GM15510 (cell line): ENCODE data around the gene ZCCHC24.

ENCODE experiments used
- POLR2A ChIP-seq: IDR thresholded peaks from 3 replicates; pipeline ENCODE4 v1.6.1; 2011; ENCODE audit warnings: borderline replicate concordance; ENCODE audit not compliant: insufficient read length; ENCODE audit errors: extremely low read depth

ZCCHC24 gene

DNA sequence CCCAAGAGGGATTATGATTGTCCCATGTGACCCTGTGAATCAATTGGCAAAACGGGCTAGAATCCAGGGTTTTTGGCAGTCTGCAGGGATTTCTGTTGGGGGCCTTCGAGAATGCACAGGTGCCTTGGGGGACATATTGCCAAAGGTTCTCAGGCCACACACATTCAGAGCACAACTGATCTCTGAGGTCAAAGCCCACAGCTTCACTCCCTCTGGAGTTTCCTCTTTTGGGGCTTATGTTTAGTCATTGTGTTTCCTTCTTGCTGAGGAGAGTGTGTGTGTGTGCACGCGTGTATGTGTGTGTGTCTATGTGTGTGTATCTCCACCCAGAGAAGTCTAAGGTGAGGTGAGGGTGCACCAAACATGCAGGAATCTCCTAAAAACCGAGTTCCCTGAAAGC is 89.3 kb downstream of the ZCCHC24 start:
- TF ChIP-seq POLR2A = no peak

DNA sequence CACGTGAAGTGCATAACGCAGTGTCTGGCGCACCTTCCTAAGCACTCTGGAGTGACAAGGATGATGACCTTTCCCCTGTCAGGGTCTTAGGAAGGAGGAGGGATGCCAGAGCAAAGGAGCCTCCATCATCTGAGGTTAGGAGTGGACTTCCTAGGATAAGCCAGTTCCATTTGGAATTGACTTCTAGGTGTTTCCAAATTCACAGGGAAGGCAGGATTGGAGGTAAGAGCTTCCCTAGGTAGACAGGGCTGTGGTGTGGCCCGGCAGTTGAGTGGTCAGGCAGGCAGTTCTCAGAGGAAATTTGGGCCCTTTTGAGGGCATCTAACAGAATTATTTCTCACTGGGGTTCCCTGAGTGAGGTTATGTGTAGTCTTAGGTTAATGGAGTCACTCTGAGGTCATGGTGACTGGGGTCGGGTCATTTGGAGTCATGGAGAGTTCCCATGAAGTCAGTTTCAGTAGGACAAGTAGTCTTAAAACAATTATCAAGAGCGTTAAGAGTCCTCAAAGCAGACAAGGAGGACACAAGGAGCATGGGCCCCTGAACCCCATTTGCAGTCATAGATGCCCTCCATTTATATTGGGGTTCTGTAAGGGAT is 89.9 kb downstream of the ZCCHC24 start:
- TF ChIP-seq POLR2A = no peak

DNA sequence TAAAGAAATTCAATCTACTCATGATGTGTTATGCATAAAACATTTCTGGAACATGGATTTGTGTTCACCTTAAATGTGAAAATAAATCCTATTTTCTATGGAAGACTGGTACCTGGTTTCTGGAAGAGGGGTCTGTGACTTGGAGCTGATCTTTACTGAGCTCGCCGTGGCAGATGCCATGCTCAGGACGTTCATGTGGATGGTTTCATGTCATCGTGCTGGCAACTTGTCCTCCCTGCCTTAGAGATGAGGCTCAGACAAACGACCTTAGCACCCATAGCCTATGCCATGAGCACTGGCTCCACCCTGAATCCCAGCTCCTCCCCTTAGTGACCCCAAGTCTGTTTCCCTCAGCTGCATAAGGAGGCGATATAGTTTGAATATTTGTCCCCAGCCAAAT is 90.8 kb downstream of the ZCCHC24 start:
- no peak for TF ChIP-seq POLR2A

- no peak for TF ChIP-seq POLR2A
Observed at GRCh38 chr10:79354141-79354540, 91.3 kb downstream of the ZCCHC24 start.

GRCh38 chr10:79353726-79354125 is 91.7 kb downstream of the ZCCHC24 start:
- TF ChIP-seq POLR2A = no peak

DNA sequence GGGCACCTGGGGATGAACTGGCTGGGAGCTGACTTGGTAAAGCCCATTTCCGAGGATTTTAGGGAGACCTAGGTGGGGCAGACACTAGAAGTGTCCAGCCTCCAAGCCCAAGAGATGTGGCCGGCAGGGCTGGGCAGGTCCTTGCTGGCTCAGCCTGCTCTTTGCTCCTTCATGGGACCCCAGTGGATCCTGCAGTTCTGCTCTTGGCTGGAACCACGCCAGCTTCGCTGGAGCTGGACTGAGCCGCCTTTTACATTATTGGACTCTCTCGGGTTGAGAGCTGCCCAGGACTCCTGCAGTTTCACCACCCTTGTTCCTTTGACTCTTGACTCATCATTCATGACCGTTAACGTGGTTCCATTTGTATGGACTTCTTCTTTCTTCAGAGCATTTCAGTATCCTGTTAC is 92.4 kb downstream of the ZCCHC24 start:
- no peak for TF ChIP-seq POLR2A

DNA sequence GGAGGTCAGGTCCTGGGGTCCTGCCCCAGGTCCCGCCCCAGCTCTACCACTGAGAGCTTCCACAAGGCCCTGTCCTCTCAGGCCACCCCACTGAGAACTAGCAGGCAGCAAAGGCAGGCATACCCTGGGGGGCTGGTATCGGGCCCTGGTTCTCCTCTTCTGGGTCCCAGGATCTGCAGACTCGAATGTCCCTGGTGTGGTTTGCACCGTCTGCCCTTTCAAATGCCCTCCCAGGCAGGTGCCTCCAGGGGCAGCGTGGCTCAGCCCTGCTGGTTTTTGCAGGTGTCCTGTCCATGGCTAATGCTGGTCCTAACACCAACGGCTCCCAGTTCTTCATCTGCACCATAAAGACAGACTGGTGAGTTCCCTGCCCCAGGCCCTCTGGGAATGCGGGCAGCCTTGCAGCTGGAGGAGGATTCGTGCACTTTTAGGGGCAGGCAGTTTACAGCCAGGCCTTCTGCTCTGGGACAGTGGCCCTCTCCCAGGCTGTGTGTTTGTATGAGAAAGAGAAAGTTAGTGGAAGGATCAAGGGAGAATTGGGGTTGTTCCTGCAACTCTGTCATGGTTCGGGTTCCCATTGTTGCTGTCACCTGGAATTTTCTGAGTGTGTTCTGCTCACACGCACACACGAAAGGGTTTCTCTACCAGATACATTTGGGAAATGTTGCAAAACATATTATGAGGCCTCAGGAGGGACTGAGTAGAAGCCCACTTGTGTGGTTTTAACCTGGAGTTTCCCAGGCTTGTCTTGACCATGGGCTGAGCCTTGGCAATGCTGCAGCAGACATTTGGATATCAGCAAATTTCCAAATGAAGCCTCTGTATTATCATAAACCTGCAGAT is 93.2 kb downstream of the ZCCHC24 start:
- no peak for TF ChIP-seq POLR2A

DNA sequence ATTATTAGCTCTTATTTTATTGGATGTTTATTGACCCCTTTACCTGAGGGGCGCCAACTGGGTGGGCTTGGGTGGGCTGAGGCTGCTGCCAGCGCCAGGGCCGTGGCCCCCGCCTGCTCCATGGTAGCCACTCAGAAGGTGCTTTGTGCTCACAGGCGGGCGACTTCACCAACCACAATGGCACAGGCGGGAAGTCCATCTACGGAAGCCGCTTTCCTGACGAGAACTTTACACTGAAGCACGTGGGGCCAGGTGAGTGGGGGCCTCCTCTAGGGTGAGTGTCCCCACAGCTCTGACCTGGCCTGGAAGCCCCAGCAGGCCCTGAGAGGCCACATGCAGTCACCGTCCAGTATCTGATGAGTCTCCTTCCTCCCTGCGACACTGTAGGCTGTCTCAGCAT is 94.1 kb downstream of the ZCCHC24 start:
- TF ChIP-seq POLR2A = no peak

DNA sequence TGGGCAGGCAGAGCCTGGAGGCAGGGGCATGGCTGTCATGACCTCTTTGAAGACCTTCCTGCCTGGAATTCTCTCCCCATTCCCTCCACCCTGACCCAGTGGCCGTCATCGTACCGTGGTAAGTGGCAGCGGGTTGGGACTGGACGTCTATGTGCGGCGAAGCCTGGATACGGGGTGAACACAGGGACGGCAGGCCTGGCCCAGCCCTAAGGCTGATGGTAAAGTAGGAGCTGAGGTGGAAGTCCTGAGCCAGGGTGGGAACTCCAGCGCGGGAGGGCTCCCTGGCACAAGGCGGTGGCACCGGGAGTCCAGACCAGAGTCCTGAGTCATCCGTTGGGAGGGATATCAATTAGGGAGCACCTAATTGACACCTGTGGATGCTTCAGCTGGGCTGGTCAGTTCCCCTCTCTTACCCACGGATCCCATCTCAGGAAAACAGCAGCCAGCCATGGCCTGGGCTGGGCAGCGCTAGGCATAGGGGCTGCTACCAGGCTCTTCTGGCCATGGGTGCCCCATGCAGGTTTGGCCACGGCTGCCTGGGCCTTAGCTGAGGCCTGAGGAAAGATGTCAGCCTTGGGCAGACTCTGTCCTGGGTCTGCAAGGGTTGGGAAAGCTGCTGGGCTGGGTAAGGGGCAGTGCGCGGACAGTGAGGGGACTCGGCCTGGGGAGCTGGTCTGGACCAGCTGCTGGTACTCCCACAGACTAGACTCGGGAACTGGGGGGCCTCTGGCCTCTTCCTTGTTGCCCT is 94.8 kb downstream of the ZCCHC24 start:
- no peak for TF ChIP-seq POLR2A

GRCh38 chr10:79349766-79350406 is 95.5 kb downstream of the ZCCHC24 start:
- TF ChIP-seq POLR2A = no peak

DNA sequence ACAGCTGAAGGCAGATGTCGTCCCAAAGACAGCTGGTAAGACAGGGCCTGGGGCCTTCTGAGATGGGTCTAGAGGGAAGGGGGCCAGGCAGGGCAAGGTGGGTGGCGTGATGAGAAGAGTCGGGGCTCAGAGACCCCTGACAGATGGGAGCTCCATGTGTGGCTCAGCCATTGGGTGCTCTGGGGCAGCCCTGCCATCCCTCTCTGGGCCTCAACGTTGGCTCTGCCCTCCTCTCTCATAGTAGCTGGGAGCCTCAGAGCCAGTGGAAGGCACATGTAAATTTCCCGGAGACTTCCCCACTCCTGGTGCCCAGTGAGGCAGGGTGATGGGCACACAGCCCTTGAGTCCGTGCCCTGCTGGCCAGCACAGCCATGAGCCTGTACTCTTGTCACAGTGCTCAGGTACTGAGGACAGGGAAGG is 96.3 kb downstream of the ZCCHC24 start:
- no peak for TF ChIP-seq POLR2A

GRCh38 chr10:79348640-79348988 is 96.8 kb downstream of the ZCCHC24 start:
- TF ChIP-seq POLR2A = no peak

DNA sequence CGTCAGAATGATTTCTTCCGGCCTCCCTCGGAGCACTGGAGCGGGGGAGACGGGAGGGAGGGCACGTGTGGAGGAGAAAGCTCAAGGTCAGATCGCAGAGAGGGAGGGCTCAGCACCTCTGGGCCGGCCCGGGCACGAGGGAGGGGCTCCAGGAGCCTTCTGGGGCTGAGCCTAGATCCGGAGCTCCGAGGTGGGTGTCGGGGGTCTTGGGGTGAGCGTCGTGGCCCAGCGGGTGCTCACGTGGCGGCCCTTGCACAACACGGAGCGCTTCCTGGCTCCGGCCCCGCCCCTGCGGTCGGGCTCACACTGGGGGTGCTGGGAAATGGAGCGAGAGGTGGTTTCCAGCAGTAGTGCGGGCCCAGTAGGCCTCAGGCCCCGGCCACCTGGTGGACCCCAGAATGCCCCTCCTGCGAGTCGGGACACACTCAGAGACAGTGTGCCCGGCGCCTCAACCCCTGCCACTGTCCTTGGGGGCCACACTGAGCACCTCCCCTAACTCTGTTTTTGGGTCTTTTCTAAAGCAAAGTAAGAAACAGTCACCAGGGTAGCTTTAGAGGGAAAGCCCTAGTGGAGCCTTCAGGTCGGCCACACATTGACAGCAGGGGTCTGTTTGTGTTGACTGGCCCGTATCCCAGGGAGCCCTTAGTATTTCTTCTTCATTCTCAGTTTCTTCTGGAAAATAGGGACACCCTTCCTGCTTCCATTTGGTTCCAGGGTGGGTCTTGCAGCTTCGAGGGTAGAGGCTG is 97.4 kb downstream of the ZCCHC24 start:
- TF ChIP-seq POLR2A = peak; percentile 40

DNA sequence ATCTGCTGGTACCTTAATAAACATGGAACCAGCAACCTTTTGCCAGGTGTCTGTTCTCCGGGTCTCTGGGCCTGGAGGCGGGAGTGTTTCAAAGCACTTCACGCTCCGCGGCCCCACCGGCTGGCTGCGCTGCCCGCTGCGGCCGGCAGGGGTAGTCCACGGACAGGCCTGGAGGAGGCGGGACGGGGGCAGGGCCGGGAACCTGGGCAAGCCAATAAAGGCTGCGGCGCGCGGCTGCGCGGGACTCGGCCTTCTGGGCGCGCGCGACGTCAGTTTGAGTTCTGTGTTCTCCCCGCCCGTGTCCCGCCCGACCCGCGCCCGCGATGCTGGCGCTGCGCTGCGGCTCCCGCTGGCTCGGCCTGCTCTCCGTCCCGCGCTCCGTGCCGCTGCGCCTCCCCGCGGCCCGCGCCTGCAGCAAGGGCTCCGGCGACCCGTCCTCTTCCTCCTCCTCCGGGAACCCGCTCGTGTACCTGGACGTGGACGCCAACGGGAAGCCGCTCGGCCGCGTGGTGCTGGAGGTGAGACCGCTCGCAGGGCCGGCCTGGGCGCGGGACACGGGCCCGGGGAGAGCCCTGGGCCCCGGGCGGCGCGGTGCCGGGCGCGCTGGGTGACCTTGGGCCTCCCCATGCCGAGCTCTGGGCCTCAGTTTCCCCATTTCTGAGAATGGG is 98.1 kb downstream of the ZCCHC24 start, which contains the start of gene PPIF:
Gene PPIF, plus strand, starts transcription at position 244 of the 668 bp plus-strand sequence. Its CDS starts 80 bp downstream, at position 324.
- TF ChIP-seq POLR2A = peak; percentile 94
